GM19452 (cell line): ENCODE results near the gene HOXC6.

ENCODE experiments used
- ATAC-seq: cut with Tn5 transposase; IDR thresholded peaks from one replicate; pipeline ENCODE4 v1.9.1; 2021; ENCODE audit not compliant: unreplicated experiment

Gene HOXC6

GRCh38 chr12:54012631-54013409 is 15.4 kb upstream of the HOXC6 start:
- ATAC-seq, result no peak

DNA sequence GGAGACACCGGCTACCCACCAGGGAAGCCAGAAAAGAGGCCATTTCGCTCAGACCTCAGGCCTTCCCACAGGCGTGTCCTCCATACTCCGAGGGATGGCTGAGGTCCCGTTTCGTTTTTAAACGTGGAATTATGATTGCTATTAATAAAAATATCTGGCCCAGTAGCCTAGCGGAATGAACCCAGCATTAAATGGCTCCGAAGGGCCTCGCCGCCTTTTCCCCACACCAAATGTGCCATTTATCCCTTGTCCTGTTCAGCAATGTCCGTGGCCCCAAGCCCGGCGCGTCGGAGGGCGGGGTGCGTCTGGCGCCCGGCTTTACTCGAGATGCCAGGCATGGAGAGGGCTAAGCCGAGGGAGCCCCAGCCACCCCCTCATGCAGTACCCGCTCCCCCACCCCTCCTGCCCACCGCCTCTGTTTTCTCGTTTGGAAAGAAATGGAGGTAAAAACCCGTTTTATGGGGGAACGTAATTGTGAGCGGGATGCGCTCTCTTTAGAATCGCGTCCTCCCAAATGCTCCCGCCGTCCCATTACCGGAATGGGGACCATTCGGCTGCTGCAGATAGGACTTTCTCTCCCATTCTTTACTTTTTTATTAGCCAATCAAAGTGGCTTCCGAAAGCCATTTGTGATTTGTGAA is 13.7 kb upstream of the HOXC6 start:
- ATAC-seq, result no peak

GRCh38 chr12:54015018-54015931 is 13.0 kb upstream of the HOXC6 start:
- ATAC-seq, result no peak

GRCh38 chr12:54016051-54016450 is 12.2 kb upstream of the HOXC6 start:
- ATAC-seq, result no peak

DNA sequence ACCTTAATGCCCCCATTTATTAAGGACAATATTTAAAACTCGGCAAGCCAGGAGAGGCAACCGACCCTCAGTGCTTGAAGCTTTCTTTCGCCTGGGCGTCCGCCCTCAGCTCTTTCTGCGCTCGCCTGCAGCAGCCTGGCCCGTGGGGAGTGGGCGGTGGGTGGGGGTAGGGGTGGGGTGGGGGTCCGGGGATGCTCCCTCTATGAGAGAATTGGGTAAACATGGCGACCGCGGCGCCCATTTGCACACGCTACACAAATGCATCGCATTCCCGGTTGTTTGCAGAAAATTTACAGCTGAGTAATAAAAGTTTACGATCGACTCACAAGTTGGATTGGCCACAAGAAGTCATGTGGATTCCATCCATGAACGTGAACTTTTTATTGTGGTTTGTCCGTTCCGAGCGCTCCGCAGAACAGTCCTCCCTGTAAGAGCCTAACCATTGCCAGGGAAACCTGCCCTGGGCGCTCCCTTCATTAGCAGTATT is 11.7 kb upstream of the HOXC6 start:
- ATAC-seq, result no peak

GRCh38 chr12:54017027-54017788 is 11.0 kb upstream of the HOXC6 start:
- peak; percentile 18 for ATAC-seq

DNA sequence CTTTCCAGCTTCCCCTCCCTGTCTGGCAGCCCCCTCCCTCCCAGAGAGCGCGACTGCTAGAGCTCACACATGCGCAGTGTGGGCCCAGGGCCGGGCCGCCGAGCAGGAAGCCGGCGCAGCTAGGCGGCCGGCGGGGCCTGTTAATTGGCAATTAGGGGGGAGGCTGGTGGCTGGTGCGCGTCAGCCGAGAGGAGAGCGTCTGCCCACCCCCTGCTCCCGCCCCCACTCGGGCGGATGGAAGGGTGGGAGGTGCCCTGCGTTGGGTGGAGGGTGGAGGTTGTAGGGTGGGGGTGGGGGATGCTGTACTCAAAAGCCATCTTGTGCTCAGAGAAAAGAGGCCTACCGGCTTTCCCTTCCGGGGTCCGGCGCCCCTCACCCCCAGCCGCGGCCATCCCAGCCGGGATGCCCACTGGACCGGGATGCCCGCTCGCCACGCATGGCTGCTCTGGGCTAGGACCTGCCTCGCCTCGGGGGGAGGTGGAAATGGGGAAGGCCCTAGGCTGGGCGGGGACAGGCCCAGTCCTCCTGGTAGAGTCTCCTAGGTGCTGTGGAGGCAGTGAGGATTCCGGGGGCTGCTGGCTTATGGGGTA is 10.3 kb upstream of the HOXC6 start:
- ATAC-seq, result peak; percentile 80

GRCh38 chr12:54018468-54018984 is 9.7 kb upstream of the HOXC6 start:
- no peak for ATAC-seq

DNA sequence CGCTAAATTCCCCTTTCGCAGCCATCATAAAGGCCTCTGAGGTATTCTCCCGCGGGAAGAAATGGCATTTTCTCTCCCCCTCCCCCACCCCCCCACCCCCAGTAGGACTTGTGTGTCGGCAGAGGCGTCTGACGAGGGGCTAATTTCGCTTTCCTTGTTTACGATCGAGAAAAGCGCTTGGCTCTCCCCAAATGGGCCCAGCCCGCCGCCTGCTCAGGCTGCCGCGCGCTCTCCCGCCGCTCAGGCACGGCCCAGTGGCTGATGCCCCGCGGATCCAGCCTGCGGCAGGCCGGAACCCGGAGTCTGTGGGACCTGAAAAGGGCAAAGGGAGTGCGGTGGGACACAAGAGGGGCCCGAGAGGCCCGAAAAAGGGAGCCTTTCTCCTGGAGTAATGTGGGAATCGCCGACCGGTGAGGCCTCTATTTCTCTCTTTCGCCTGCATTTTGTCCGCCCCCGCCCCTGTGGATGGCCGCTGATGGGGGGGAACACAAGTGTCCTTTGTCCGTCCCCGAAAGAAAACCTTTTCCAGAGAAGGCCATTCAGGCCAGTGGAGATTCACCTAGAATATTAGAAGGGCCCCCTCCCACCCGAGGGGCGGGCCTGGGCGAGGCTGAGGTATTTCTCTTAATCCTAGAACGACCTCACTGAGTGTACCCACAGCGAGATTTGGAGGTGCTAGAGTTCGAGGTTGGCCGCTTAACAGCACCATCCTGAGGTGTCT is 9.0 kb upstream of the HOXC6 start:
- no peak for ATAC-seq

DNA sequence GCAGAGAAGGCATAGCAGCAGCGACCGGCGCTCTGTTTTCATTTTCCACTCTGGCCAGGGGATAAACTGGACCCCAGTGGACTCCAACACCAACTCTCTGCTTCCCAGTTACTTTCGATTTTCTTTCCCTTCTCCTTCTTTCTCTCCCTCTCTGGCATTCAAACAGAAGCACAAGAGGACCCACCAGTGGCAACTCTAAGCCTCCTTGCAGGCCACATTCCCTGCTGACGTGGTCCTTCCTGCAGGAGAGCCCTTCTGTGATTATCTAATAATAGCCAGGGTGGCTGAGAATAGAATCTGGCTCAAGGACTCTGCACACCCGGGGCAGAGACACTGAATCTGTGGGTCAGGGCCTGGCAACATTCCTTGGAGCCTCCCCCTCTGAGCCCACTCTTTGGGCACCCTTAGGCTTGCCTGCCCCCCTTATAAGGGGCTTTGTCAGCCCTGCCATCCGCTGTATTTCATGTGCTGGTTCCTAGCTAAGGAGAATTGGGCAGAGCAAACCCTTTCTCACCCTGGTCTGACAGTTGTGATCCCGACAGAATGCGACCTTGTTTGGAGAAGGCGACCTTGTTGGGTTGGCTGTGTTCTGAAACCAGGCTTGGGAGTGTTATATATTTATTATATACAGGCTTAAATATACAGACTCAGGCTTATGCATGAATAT is 8.2 kb upstream of the HOXC6 start:
- no peak for ATAC-seq

DNA sequence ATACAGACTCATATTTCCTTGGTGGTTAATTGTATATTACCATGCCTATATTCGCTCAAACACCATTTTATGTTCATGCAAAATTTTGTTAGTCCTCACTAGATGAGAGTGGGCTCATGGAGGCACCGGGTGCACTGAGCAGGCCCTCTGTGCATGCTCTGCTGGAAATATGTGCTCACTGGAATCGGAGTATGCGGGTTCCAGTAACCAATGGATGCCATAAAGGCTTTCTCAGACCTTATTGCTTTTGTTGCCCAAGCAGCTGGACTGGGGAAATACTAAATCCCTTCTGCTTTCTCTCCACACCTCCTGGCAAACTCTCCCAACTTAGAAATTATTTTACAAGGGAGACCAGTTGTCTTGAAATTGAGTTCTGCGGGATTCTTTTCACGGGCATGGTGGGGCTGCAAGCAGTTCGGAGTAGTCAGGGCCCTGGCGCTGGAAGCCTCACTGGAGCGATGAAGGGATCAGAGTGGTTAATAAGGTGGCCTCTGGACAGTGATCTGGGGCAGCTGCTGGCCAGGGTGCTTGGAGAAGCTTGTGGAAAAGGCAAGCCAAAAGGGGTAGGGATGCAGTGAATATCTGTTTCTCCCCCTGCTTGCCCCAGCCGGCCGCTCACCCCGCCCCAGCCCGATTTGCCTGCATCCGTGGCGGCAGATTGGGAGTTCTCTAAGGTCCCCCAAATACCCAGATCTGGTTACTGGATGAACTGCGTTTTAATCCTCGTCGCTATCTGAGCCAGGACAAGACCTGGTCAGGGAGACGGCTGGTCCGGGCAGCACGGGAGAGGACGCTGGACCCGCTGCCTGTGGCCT is 7.4 kb upstream of the HOXC6 start:
- ATAC-seq, result no peak

- no peak for ATAC-seq
Measured at GRCh38 chr12:54021432-54022013, 6.7 kb upstream of the HOXC6 start.

DNA sequence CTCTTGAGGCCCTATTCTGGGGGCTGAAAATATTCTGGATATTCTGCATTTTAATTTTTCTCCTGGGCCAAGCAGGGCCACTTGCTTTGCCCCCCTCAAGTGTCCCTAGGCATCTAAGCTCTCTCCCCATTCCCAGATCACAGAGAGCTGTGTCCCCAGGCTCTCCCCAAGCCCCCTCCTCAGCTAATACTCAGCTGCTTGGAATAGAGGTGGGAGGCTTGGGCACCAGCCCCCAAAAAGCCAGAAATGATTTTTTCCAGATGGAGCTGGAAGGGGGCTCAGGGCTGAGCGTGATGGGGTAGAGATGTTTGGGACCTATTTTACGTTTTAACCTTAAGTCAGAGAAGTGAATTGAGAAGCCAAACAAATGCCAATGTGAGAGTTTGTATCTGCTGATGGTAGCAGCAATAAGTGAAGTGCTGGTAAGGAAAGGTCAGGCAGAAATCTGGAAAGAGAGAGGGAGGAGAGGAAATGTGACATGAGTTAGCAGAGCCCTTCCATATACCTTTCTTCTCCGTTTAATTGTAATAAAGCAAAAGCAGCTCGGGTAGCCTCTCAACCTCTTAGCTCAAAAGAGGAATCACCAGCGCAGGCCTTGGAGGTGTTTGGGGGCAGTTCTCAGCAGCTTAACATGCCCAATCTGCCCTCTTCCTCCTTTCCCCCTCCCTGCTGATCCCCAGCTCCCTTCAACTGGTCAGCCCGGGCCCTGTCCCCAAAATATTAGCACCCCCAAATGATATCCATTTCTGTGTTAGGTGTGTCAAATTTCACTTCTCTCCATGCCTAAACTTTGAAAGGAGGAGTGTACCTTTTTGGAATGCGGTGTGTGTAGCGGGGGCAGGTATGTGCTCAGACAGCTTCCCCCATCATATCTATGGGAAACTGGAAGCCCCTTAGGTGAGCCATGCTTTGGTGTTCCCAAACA is 5.0 kb upstream of the HOXC6 start:
- no peak for ATAC-seq

GRCh38 chr12:54024127-54024526 is 4.1 kb upstream of the HOXC6 start:
- no peak for ATAC-seq

DNA sequence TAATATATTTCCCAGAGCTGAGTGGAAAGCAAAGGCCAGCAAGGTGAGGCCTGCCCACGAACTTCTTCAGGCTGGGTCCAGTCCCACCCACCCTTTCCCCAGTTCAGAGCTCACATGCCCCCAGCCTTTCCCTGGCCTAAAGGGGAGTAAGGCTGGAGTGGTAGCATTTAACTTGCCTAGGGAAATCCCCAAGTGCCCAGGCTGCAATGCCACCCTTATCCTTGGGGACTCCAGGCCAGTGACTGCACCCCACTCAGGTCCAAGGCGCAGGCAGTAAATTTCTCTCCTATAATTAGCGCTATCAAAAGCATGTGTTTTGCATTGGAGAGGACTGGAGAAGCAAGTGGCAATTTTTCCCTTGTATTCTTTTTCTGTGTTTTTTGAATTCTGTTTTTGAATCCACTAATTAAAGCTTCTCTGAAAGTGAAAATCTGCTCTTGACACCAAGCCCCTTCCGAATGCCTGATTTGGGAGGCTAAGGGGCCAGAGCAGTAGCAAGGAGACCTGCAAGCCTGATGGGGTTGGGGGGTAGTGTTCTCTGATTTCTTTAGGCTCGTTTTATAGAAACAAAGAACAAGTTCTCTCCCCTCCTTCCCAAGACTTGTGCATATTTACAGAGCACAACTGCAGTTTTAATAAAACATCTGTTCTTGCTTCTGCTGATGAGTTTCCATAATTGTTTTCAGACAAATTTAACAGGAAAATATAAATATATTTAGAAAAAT is 3.5 kb upstream of the HOXC6 start:
- ATAC-seq, result no peak
